GM21515 (cell line): ENCODE data around the gene OGFR.

Experiments
- ATAC-seq: cut with Tn5 transposase; IDR thresholded peaks from one replicate; pipeline ENCODE4 v1.9.1; 2021; ENCODE audit not compliant: unreplicated experiment

The OGFR gene

DNA sequence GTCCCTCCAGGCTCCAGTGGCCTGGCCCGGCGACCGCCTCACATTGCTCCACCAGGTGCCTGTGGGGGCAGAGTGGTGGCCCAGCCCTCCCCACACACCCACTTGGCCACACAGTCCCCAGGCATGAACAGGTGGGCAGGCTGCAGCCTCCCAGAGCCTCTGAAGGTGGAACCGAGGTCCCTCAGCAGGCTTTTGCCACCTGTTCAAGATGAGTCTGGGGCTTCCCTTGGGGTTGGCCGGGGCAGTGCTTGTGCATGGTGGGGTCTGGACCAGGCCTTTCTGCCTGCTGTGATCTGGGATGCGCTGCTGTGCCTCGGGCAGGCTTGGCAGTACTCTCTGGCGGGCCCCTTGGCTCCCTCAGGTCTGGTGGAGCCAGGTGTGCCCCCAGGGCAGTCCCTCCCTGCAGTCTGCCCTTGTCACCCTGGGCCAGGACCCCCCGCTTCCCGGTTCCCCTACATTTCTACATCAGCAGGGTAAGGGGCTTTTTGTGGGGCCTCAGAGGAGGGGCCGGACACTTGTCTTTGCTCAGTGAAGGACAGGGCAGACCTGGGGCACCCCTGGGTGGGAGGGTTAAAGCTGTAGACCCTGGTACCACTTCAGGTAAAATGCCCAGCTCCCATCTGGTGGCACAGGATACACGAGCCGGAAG is 9.5 kb downstream of the OGFR start:
- ATAC-seq, result no peak

DNA sequence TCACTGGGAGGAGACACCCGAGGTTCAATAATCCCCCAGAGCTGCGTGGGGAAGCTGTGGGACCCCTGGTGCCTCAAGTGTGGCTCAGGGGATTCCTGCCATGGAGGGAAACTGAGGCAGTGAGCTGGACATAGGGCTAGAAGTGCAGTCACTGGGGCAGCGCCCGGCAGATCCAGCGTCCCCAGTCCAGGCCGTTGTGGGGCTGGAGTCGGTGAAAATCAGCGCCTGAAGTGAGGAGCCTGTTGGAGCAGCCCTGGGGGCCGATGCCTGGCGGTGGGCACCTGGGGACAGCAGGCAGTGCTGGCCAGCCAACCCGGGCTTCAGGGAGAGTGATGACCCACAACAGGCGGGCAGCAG is 10.1 kb downstream of the OGFR start:
- no peak for ATAC-seq

DNA sequence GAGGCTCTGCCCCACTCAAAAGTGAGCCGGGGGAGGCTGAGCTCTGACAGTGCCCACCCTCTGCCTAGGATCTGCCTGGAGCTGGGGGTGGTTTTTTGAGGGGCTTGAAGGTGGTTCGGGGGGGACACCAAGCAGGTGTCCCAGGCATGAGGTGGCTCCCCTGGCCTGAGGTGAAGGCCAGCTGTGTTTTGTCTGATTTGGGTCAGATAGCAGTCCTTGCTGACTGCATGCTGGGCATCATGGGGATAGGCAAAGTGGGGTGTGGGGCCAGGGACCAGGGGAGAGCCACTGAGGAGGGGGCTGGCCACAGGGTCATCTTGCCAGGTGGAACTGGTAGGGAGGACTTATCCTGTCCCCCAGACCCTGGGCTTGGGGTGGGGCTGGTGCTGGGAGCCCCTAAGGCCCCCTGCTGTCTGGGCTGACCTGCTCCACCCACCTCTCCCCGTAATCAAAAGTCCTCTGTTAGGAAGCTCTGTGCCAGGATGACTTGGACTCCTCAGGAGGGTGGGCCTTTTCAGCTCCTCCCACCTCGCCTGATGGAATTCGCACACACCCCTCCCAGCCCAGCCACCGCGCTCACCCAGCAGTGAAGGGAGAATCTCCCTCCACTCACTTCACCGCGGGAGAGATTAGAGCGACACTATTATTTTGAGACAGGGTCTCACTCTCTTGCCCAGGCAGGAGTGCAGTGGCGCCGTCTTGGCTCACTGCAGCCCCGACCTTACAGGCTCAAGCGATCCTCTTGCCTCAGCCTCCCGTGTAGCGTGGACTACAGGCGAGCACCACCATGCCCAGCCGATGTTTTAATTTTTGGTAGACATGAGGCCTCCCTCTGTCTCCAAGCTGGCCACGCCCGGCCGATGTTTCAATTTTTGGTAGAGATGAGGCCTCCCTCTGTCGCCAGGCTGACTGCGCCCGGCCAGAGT is 10.7 kb downstream of the OGFR start:
- no peak for ATAC-seq

DNA sequence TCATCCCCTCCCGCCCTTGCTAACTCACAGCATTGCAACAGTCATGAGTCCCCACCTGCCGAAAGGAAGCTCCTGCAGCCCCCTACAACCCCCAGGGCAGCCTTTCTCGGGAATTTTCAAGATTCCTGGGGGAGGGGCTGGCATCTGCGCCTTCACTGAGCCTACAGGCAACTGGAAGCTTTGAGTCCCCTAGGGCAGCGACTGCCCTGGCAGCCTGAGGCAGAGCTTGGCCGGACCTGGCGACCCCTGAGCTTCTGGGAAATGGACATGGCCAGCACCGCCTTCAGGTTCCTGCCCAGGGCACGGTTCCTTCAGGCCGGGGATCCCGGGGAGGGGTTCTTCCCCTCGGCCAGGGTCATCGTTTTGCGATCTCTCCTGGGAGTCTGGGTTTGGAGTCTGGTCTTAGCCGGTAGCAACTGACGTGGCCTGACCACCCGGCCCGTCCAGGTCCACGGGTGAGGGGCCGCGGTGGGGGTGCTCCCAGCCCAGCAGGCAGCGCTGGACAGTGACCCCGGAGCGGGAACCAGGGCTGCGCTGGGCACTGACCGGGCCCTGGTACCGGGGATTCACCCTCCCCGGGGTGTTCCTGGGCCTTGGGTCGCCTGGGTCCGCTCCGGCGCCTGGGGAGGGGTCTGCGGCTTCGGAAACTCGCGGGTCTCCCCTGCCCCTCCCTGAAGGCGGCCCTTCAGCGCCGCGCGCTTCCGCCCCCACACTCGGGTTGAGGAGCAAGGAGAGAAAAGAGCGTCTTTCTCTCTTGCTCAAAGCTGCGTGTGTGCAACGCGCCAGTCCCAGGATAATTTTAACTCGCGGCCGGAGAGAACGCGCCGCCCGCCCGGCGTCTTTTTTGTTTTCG is 11.6 kb downstream of the OGFR start:
- ATAC-seq, result no peak

DNA sequence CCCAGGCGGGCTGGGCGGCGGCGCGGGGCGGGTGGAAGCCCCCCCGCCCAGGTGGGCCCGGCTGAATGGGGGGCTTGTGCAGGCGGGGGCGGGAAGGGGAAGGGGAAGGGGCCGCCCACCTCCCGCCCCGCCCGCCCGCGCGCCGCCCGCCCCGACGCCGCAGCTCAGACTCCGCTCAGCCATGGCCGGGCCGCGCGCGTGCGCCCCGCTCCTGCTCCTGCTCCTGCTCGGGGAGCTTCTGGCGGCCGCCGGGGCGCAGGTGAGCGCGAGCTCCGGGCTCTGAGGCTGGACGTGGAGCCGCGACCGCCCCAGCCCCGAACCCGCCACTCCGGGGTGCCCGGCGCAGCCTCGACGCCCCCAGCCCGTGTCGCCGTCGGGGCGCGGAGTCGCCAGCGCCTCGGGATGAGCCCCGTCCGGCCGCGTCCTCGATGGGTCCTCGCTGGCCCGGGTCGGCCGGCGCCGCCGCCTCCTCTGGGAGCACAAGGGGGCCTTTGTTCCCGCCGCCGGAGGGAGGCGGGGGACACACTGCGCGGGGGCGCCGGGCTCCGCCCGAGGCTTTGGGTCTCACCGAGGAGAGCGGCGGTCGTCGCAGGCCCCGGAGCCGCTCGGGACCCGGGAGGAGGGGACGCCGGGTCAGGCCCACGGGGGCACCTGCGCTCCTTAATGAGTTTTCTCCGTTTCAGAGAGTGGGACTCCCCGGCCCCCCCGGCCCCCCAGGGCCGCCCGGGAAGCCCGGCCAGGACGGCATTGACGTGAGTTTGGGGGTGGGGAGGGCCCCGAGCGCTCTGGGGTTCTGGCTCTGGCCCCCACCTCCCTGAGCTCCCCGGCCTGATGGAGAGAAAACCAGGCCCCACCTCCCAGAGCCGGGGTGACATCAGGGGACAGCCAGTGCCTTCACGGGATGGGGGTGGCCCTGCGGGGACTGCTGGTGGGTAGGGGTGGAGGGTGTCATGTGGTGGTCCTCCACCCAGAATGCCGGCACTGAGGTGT is 12.5 kb downstream of the OGFR start, which contains the start of gene COL9A3:
COL9A3 (plus strand) TSS at position 167 of the 990 bp plus-strand sequence; CDS start at position 182, 15 bp downstream.
- ATAC-seq, result no peak

DNA sequence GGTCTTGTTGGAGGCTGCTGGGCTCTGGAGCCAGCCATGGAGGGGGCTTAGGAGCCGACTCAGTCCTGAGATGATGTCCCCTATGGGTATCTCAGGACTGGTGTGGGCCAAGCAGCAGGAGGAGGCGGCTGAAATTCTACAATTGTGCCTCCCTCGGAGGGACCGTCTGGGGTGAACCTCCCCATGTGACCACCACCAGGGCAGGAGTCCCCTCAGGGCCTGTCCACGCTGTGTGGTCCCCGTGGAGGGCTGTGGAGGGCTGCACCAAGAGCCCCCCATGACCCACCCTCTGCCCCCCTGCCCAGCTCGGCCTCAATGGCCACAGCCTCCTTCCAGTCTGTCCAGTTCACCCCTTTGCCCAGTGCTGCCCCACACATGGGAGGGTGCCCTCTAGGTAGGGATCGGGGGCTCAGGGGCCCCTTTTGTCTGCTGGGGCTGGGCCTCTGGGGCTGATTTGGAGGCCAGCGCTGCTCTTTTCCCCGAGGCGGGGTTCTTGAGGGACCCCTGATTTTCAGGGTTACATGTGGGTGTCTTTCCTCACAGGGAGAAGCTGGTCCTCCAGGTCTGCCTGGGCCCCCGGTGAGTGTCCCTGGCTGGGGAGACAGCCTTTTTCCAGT is 13.4 kb downstream of the OGFR start:
- no peak for ATAC-seq

DNA sequence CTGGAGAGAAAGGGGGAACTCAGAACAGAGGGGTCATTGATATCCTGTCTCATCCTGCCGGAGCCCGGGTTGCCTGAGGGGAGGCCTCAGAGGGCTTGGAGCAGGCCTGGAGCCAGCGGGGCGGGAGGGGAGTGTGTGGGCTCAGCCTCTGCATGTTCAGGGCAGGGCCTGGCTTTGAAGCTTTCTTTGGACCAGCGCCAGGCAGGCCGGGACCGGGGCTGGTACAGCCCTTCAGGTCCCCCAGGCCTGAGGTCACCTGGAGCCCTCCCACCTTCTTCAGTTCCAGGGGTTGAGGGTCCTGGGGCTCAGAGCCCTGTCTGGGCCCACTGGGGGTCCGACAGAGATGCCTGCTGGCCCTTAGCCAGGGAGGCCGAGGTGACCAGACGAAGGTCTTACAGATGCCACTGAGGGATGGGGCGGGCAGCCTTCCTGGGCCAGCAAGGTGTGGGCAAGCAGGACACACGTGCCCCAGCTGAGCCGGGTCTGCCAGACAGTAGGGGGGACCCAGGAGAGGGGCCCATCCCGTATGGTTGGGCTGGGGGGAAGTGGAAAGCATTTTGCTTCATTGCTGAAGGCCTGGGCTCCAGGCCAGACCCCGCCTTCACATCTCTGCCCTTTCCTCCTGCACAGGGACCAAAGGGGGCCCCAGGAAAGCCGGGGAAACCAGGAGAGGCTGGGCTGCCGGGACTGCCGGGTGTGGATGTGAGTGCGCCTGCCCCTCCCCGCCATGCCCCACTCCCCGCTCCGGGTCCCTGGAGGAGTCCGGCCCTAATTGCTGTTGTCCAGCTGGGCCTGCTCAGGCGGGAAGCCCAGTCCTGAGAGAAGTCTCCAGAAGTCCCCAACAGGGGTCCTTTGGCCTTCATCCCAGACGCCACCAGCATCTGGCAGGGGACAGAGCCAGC is 14.2 kb downstream of the OGFR start:
- ATAC-seq, result no peak

DNA sequence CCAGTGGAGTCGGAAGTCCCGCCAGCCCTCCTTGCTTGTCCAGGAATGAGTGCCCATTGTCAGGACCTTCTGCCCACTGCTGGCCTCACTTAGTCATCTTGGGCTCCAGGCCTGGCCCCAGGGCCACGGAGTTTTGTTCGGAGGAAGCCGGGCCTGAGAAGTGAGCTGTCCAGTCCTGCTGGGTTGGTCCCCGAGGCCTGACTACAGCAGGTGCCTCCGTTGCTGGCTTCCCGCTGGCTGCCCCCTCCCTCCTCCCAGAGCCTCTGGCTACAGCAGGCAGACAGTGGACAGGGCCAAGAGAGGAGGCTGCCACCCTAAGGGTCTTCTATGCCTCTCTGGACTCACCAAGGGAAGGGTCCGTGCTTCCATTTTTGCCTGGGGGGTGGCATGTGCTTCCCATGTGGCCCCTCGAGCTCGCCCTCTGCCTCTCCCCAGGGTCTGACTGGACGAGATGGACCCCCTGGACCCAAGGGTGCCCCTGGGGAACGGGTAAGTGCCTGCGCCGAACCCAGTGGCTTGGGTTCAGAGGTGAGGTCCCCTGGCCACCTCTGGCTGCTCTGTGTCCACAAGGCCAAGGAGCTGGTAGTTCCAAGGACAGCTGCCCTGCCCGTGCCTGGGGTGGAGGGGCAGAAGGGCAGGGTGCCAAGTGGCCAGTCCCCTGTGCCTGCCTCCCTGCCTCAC is 15.0 kb downstream of the OGFR start:
- no peak for ATAC-seq

DNA sequence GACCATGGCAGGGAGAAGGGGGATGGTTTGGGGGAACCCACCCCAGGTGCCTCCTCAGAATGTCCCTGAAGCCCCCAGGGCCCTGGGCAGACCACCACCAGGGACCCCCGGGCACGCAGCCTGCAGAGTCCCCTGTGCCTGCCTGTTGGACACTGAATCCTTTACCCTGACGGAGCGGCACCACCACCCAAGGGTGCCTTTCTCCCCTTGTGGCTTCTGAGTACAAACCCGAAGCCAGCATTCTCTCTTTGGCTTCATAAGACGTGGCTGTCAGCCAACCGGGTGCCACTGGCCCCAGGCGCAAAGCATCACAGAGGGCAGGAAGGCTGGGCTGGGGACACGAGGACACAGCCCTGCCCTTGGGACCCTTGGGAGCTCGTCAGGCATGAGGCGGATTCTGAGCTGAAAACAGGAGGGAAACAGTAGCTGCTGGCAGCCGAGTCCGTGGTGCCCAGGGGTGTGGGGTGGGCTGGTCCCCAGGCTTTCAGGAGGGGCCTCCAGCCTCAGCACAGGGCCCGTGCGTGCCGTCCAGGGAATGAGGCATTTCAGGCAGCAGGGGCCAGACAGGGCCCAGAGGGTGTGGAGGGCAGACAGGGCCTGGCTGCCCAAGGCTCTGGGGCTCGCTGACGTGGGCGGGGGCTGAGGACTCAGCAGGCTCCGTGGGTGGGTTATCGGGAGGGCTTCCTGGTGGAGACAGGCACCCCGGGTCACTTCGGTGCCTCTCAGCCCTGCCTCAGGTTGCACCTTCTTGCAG is 15.8 kb downstream of the OGFR start:
- no peak for ATAC-seq

DNA sequence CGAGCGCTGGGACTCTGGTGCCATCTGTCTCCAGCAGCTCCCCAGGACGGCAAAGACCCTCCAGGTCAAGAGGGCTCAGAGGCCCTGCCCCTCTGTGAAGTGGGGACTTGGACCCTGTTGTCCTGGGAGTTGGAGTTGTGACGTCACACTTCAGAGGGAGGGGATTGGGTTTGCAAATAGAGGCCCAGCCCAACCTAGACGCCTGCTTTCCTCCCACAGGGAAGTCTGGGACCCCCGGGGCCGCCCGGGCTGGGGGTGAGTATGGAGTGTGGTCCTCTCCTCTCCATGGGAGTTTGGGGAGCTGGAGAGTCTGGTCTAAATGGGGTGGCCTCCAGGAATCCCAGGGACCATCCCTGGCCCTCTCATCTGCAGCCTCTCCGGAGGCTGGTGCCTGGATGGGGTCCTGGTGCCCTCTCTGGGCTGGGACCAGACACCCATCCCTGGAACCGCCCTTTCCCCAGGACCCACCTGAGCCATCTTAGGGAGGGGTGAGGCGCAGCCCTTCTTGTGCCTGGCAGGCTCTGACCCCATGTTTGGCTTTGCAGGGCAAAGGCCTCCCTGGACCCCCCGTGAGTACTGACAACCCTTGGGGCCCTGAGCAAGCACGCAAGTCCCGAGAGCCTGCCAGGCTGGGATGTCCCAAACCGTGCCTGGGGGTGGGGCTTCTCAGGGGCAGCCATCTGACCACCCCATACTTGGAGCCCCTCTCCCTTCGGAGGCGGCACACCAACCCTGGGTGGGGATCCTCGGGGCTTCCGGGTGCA is 16.5 kb downstream of the OGFR start:
- ATAC-seq, result no peak

DNA sequence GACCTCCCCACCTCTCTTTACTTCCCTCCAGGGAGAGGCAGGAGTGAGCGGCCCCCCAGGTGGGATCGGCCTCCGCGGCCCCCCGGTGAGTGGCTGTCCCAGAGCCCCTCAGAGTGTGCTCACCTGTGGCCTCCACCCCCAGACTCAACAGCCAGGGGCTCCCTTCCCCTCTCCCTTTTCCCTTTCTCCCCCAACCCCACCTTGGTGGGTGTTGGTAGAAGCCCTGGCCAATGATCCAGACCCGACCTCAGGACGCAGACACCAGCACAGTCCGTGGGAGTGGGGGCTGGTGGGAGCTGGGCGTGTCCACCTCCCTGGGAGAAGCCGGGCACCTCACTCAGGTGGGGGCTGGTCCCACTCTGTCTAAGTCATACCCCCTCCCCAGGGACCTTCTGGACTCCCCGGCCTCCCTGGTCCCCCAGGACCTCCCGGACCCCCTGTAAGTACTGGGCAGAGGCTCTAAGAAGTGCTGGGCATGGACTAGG is 17.1 kb downstream of the OGFR start:
- ATAC-seq, result no peak

DNA sequence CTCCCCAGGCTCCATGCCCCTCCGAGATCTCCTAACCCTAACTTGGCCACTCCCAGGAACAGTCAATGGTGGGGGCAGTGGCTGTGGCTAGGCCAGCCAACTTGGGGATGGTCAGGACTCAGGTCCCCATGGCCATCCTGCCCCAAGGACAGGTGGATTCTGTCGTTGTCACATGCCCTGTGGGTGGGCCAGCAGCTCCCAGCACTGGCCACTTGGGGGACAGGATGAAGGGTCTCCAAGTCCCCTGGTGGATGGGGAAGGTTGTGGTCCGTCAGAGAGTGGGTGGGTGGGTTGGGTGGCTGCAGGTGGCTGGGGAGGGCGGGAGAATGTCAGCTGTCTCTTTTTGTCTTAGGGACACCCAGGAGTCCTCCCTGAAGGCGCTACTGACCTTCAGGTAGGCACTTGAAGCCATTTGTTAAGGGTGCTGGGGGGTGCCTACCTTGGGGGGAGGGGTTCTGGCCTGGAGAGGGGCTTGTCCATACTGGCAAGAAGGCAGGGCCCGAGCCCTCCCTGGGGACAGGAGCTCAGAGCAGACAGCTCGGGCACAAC is 17.7 kb downstream of the OGFR start:
- no peak for ATAC-seq

DNA sequence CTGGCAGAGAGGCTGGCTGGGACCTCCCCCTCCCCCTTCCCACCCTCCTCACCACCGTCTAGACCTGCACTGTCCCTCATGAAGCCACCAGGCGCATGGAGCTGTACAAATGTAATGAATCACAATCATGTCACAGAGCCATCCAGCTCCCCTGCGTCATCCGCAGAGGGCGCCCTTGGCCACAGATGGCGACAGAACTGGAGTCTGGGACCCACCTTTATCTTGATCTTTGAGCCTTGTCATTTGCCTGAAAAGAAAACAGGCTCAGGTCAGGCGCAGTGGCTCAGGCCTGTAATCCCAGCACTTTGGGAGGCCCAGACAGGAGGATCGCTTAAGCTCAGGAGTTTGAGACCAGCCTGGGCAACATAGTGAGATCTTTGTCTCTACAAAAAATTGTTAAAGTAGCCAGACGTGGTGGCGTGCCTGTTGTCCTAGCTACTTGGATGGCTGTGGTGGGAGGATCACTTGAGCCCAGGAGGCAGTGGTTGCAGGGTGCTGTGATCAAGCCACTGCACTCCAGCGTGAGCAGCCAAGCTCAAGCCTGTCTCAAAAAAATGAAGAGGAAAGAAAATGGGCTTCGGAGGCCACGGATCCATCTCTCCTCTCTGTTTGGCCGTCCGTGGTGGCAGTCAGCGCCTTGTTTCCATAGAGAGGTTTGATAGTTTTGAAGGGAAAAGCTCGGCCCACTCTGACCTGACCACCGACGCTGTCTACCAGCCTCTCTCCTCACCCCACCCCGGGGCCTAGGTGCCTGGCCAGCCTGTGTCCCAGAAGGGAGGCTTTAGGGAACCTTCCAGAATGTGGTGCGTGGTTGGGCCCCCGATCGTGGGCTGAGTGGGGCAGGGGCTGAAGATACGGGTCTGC is 18.4 kb downstream of the OGFR start:
- ATAC-seq, result no peak

DNA sequence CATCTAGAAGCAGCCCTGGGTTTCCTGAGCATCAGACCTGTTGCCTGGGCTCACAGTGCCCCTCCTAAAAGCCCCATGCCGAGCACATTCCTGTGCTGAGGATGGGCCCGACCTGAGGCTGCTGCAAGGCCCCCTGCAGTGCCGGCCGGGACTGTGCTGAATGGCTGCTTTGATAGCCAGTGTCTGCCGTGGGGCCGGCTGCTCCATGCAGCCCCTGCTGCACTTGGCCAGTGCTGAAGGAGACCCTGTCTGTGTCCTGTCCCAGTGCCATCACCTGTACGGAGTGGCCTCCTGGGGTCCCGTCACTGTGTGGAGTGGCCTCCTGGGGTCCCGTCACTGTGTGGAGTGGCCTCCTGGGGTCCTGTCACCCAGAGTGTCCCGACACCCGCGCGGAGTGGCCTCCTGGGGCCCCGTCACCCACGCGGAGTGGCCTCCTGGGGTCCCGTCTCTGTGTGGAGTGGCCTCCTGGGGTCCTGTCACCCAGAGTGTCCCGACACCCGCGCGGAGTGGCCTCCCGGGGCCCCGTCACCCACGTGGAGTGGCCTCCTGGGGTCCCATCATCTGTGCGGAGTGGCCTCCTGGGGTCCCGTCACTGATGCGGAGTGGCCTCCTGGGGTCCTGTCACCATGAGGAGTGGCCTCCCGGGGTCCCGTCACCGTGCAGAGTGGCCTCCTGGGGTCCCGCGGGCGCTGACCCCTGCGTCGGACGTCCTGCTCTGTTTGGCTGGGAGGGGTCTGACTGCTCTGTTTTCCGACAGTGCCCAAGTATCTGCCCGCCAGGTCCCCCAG is 19.2 kb downstream of the OGFR start:
- ATAC-seq, result no peak
